ENCODE measurements around the gene PACRG. TPM values are rescaled to one million over a fixed set of nuclear protein-coding genes. Genes with fewer than 3 reads are reported as not detected.
"Not testable (repeated sequence)": the region's sequence is repeated elsewhere in the genome, so short reads cannot be mapped to it uniquely, and the experiment has no call there.

PACRG gene
- total RNA-seq: 1 to 10 TPM in 1 of 2 donors, under 1 TPM in 1; 0.14 to 3.9 TPM
- long read RNA-seq, donor 1: 0 reads
- long read RNA-seq, donor 2, partial matches to known transcripts: 0 of 1 reads
- long read RNA-seq, donor 2, other reads (novel, unspliced or antisense): 1 of 1 reads

GRCh38 chr6:162727322-162728182 is at the start of gene PACRG, which contains the start of gene PRKN:
Gene PACRG (plus strand): TSS chr6:162727974.
Gene PRKN (minus strand): TSS chr6:162727766.
- intact Hi-C loops (cut with DNase I): no loop called here

GRCh38 chr6:162678896-162679295 is 48.9 kb upstream of the PACRG start:
- intact Hi-C loops (cut with DNase I); DNase-seq (ENCODE audit: low spot score): not testable (repeated sequence)

More at GRCh38 chr6:162727322-162728182, at the start of gene PACRG, which contains the start of gene PRKN:
- peak; percentile 99 for DNase-seq (ENCODE audit: low spot score)

GRCh38 chr6:162679681-162680080 is 48.1 kb upstream of the PACRG start:
- intact Hi-C loops (cut with DNase I): no loop called here
- DNase-seq (ENCODE audit: low spot score): no peak

GRCh38 chr6:162680367-162680766 is 47.4 kb upstream of the PACRG start:
- intact Hi-C loops (cut with DNase I): no loop called here
- no peak for DNase-seq (ENCODE audit: low spot score)

GRCh38 chr6:162680871-162681270 is 46.9 kb upstream of the PACRG start:
- no peak for DNase-seq (ENCODE audit: low spot score)
- intact Hi-C loops (cut with DNase I): no loop called here

GRCh38 chr6:162681447-162681846 is 46.3 kb upstream of the PACRG start:
- DNase-seq (ENCODE audit: low spot score): no peak
- intact Hi-C loops (cut with DNase I): no loop called here

- no peak for DNase-seq (ENCODE audit: low spot score)
- intact Hi-C loops (cut with DNase I): no loop called here
Observed at GRCh38 chr6:162683135-162683534, 44.6 kb upstream of the PACRG start.

GRCh38 chr6:162684052-162684451 is 43.7 kb upstream of the PACRG start:
- intact Hi-C loops (cut with DNase I): no loop called here
- DNase-seq (ENCODE audit: low spot score): no peak

GRCh38 chr6:162684961-162685360 is 42.8 kb upstream of the PACRG start:
- intact Hi-C loops (cut with DNase I): no loop called here
- DNase-seq (ENCODE audit: low spot score): no peak

- intact Hi-C loops (cut with DNase I): no loop called here
- DNase-seq (ENCODE audit: low spot score): no peak
Observed at GRCh38 chr6:162685586-162685985, 42.2 kb upstream of the PACRG start.

GRCh38 chr6:162688751-162689345 is 38.9 kb upstream of the PACRG start:
- intact Hi-C loops (cut with DNase I): no loop called here
- DNase-seq (ENCODE audit: low spot score): no peak

- DNase-seq (ENCODE audit: low spot score): no peak
- intact Hi-C loops (cut with DNase I): no loop called here
Observed at GRCh38 chr6:162690158-162690557, 37.6 kb upstream of the PACRG start.

GRCh38 chr6:162697872-162698403 is 29.8 kb upstream of the PACRG start:
- no peak for DNase-seq (ENCODE audit: low spot score)
- intact Hi-C loops (cut with DNase I): no loop called here

GRCh38 chr6:162698440-162698839 is 29.3 kb upstream of the PACRG start:
- no peak for DNase-seq (ENCODE audit: low spot score)
- intact Hi-C loops (cut with DNase I): no loop called here

GRCh38 chr6:162699961-162700360 is 27.8 kb upstream of the PACRG start:
- DNase-seq (ENCODE audit: low spot score): no peak
- intact Hi-C loops (cut with DNase I): no loop called here

- DNase-seq (ENCODE audit: low spot score): no peak
- intact Hi-C loops (cut with DNase I): no loop called here
Observed at GRCh38 chr6:162700966-162701365, 26.8 kb upstream of the PACRG start.

- DNase-seq (ENCODE audit: low spot score): no peak
- intact Hi-C loops (cut with DNase I): no loop called here
Observed at GRCh38 chr6:162701551-162701950, 26.2 kb upstream of the PACRG start.

GRCh38 chr6:162702446-162702845 is 25.3 kb upstream of the PACRG start:
- no peak for DNase-seq (ENCODE audit: low spot score)
- intact Hi-C loops (cut with DNase I): no loop called here

- intact Hi-C loops (cut with DNase I): no loop called here
- DNase-seq (ENCODE audit: low spot score): no peak
Observed at GRCh38 chr6:162704001-162704400, 23.8 kb upstream of the PACRG start.

- DNase-seq (ENCODE audit: low spot score): no peak
- intact Hi-C loops (cut with DNase I): no loop called here
Observed at GRCh38 chr6:162705736-162706135, 22.0 kb upstream of the PACRG start.

Measured in posterior vena cava (tissue), 2 donors.